ENCODE results near the gene RTBDN. TPM values are rescaled to one million over a fixed set of nuclear protein-coding genes. Genes with fewer than 3 reads are reported as not detected.

Gene RTBDN
- total and polyA plus RNA-seq, 2 of the 8 experiments (the other 6 are each of a cell fraction or from before 2014, with no cell fraction given) = 4.0 to 4.8 TPM

- TF ChIP-seq CHD7 (IDR thresholded peaks at IDR 0.05; ENCODE audit: insufficient replicate concordance, low read length) (no peak), SIN3A (conservative IDR thresholded peaks at IDR 0.05 in 1 of 2, IDR thresholded peaks at IDR 0.05 in 1 of 2; ENCODE audit: low read depth in 1 of 2, low read length in 2 of 2) (peak in 1 of 2 experiments; percentile 46; a peak in 2 of 4 replicates), TAF7 (optimal IDR thresholded peaks at IDR 0.05; ENCODE audit: borderline replicate concordance, low read depth, low read length) (peak; percentile 28), GTF2F1 (IDR thresholded peaks at IDR 0.05; ENCODE audit: borderline replicate concordance, low read depth, low read length) (no peak), USF2 (IDR thresholded peaks at IDR 0.05; ENCODE audit: low read length) (peak; percentile 30; the same call in 1 of the 2 replicates), ASH2L (IDR thresholded peaks at IDR 0.05; ENCODE audit: low read length) (peak; percentile 73), JUND (IDR thresholded peaks at IDR 0.05; ENCODE audit: low read length) (no peak), BACH1 (IDR thresholded peaks at IDR 0.05; ENCODE audit: low read length) (no peak)
Measured at GRCh38 chr19:12793290-12794195, 40.8 kb downstream of the RTBDN start (continued).

Measured in H1 (cell line).